Effector CD4-positive, alpha-beta T cell (primary cell): Measurements from ENCODE around the gene MIS18BP1.
"Not testable (repeated sequence)": the region's sequence is repeated elsewhere in the genome, so short reads cannot be mapped to it uniquely, and the experiment has no call there.

ENCODE experiments used
- DNase-seq: peaks from one replicate; pipeline ENCODE4 v3.0.0-alpha.2; 2020
- total RNA-seq: gene quantifications from one replicate; lab custom pipeline; 2026; lab: John Stamatoyannopoulos, UW

MIS18BP1 gene
- total RNA-seq: 54.6 reads per million, percentile 70 among the genes with 10 or more reads in this experiment

DNA sequence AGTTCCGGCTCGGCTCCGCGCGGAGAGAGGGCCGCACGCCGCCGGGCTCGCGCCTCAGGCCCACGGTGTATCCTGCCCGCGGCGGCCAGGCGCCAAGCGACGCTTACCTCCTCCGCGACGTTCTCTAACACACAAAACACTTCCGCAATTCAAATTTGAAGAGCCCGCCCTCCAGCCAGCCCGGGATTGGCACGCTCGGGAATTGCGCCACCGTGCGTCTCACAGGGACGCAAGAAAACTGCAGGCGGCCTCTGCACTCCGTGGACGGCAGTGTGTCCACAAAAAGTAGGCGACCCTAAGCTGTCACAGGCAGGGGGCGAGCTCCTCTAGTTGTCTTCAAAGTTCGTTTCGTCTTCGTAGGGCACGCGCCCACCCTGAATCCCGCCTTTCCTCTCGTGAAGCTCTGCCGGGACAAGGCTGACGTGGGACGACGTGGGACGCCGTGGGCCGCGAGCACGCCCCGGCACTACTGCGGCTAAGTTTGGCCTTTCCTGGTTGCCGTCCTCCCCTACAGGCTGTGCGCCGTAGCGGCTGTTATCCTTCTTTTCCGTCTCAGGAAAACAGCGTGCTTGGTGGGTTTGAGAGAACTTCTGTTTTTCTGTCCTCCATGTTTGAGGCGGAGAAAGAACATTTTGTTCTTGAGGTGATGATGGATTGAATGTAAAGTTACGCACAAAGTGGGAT lies at the start of gene MIS18BP1:
MIS18BP1 (minus strand) TSS at position 133 of the 684 bp plus-strand sequence. CDS start 5,916 bp downstream, outside the sequence.
- peak; percentile 89 for DNase-seq

GRCh38 chr14:45298423-45299117 lies 45.6 kb upstream of the MIS18BP1 start:
- no peak for DNase-seq

DNA sequence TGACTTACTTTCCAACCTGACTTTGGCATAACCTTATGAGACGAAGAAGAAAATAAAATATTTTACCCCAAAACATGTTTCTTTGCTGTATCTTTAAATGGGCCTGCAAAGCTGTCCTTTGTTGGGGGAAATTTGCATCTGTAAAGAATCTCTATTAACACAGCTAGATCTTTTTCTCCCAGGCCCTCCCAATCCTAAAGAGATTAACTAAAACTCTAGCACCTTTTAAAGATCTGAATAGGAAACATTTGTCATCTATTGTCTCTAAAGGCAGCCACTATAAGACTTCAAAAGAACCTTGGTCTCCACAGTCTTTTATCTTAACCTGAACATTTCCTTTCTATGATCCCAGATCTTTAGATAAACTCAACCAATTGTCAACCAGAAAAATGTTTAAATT lies 41.8 kb upstream of the MIS18BP1 start:
- DNase-seq: not testable (repeated sequence)

- no peak for DNase-seq
Observed at GRCh38 chr14:45290547-45290946, 37.5 kb upstream of the MIS18BP1 start.

DNA sequence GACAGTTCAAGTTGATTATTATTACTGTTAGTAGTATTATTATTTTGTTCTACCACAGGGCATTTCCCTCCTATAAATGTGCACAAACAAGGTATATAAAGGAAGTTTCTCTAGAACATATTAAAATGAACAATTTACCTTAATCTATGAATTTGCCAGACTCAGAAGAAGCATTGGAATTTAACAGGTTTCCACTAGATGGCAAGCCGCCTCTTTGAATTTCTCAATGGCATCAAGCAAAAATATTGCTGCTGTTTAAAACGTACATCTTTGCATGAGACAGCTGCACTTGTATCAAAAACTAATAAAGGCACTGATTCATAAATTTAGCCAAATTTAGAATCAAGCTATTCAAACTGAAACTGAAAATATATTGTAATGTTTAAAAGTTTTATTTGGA lies 34.6 kb upstream of the MIS18BP1 start:
- DNase-seq: no peak

DNA sequence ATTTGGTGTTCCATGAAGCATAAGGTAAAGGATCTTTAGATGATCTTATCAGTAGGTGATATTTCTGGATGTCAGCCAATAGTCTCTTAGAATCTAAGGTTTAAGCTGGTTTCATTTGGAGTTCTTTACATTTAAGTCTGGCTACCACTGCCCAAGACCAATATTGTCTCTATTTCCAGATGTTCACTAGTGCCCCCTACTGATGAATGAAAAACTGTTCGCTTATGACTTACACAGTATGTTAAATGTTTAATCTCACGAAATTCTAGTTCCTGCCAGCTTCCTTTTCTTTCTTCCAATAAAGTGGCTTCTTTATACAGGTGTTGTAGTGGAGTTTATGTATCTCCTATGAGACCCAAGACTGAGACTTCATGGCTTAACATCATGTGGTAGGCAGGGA lies 31.8 kb upstream of the MIS18BP1 start:
- DNase-seq: no peak

- DNase-seq: not testable (repeated sequence)
Observed at GRCh38 chr14:45281731-45282400, 28.9 kb upstream of the MIS18BP1 start.

- DNase-seq: no peak
Observed at GRCh38 chr14:45271858-45272537, 19.0 kb upstream of the MIS18BP1 start.

DNA sequence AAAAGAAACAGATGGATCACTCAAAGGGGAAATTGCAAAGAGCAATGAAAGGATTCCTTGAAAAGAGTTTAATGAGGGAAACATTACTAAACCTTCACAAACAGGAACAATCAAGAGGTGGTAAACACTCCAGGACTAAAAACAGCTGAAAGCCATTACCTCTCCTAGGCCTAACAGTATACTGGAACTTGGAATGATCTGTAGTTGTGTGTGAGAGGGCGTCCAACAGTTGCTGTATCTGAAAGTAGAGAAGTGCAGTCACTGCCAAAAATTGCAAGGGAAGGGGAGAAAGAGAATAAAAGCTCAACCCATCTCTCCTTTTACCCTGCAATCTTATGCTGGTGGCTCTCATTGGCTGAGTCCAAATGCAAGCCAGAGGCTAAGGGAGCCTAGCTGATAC lies 17.0 kb upstream of the MIS18BP1 start:
- no peak for DNase-seq

DNA sequence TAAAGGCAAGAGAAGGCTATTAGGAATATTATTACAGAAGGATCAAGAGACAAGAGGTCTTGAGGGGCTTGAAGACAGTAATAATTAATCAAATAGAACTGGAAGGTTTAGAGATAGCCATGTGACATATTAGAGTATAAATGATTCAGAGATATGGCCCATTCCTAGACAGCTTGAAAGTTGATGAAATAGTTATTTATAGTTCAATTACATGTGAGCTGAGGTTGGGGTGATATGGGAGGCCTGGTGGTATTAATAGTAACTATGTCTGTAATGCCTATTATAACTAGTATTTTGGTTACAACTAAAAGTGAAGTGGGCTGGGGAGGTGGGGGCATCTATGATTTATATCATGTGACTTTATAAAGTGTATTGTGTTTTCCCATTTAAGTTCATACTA lies 14.1 kb upstream of the MIS18BP1 start:
- DNase-seq: no peak

GRCh38 chr14:45262637-45263036 lies 9.6 kb upstream of the MIS18BP1 start:
- DNase-seq: no peak

GRCh38 chr14:45261209-45261608 lies 8.2 kb upstream of the MIS18BP1 start:
- DNase-seq: no peak

GRCh38 chr14:45258805-45259204 lies 5.8 kb upstream of the MIS18BP1 start:
- DNase-seq: no peak

DNA sequence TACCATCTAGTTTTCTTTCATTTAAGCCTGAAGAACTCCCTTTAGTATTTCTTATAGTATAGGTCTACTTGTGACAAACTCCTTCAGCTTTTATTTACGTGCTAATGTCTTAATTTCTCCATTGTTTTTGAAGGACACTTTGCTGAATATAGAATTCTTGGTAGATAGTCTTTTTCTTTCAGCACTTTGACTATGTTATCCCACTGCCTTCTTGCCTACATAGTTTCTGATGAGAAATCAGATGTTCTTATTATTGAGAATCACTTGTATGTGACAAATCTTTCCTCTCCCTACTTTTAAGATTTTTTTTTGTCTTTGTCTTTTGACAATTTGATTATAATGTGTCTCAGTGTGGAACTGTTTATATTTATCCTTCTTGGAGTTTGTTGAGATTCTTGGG lies 5.1 kb upstream of the MIS18BP1 start:
- no peak for DNase-seq

DNA sequence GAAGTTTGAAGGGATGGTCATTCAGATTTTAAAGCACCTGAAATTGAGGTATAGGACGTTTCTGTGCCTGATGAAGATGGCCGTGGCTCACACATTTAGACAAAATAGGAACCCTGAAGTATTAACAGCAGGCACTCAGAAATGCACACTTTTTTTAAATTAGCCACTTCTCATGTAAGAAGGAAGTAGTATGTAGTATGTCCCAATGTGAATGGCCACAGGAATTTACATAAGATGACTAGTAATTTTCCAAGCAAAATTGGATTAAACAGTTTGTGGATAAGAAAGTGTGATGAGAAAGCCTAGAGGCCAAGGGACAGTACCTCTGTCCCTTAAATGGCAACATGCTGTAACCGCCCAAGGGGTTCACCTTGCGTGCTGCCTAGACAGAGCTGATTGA lies 1.8 kb upstream of the MIS18BP1 start:
- DNase-seq: no peak

- no peak for DNase-seq
Observed at GRCh38 chr14:45253754-45254310, 830 bp upstream of the MIS18BP1 start.

DNA sequence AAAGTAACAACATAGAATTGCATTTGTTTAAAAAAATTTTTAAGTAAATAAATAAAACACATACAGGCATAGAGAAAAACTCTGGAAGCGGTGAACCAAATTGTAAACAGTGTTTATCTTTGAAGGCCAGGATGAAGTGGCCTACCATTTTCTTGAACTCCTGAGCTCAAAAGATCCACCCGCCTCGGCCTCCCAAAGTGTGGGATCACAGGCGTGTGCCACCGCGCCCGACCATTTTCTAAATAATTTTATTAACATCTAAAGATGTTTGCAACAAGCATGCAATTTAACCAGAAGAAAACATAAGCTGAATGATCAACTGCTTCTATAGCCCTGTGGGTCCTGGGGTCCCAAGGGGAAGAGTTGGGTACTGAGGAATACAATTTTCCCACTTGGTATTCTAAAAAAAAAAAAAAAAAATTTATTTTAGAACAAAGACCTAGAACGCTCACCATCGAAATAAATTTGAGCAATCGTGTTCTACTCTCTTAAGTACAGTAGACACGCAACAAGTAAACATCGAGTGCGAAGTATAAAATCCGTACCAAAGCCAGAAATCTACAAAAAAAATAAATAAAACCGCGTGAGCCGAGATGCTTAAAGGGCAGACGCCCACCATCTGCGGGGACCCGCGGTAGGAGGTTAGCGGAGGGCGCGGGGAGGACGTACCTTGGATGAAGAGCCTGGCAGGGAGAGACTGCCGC lies 484 bp downstream of the MIS18BP1 start:
- no peak for DNase-seq

- no peak for DNase-seq
Observed at GRCh38 chr14:45251912-45252311, 1.1 kb downstream of the MIS18BP1 start.

DNA sequence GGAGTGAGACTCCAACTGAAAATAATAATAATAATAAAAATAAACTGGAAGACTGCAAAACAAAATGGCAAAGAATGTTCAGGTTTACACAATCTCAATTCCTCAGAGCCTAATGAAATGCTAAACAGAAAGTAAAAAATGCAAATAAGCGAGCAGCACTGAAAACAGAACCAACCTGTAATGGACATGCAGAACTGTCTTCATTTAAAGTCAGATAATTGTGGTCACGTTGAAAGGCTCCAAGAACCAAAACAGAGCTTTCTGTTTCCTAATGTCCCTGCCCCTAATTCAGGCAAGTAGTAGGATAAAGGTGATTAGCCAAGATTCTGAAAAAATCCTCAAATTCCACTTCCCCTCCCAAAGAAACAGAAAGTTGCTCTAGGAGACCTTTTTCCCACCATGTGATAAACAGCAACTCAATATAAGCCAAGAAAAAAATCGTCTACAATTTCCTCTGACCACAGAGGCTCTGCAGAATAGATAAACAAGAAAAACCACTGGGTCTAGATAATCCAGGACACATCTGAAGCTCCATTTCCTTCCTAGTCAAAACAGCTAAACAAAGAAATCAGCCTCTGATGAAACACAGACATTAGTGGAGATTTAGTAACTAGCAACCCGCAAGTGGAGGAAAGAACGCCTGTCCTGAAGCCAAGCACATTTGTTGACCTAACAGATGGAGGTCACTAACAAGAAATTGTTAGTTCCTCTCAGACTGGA lies 3.0 kb downstream of the MIS18BP1 start:
- no peak for DNase-seq

DNA sequence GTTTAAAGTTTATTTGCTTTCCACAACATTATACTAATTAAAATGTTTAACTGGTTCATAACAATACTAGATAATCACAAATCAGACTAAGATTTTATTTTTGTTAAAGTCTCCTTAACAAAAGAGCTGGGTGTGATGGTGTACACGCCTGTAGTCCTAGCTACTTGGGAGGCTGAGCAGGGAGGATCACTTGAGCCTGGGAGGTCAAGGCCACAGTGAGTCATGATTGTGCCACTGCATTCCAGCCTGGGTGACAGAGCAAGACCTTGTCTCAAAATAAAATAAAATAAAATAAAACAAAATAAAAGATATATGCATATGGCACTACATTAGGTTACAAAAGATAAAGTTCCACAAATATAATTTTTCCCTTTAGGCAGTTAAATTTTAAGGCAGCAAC lies 5.6 kb downstream of the MIS18BP1 start:
- no peak for DNase-seq

GRCh38 chr14:45246691-45247090 lies 6.3 kb downstream of the MIS18BP1 start:
- DNase-seq: no peak

DNA sequence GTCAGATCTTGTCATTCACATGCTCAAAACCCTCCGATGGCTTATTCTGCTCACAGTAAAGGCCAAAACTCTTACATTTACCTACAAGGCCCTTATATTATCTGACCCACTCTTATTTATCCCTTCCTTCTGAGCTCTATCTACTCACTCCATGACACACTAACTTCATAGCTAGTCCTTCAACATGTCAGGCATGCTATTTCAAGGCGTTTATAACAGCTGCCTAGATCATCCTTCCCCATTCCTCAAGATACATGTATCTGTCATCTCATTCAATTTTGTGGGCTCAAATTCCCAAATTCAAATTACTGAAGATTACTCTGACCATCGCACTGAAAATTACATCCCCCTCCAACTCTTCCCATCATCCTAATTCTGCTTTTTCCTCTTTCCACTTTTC lies 6.9 kb downstream of the MIS18BP1 start:
- no peak for DNase-seq
